ENCODE results near the gene SPP1. TPM values are rescaled to one million over a fixed set of nuclear protein-coding genes. Genes with fewer than 3 reads are reported as not detected.

SPP1 gene
- total and polyA plus RNA-seq, 9 of the 15 experiments (the other 6 are each of a cell fraction or from before 2014, with no cell fraction given), result 0.10 to 0.64 TPM; not detected in 7

- no peaks in the 10 kb centered on the region for H3K36me3 ChIP-seq (ENCODE audit: control insufficient read depth, insufficient read depth, low read length)
- H2AFZ ChIP-seq (ENCODE audit: low read depth, low read length), result no peak overlapping the region
- H3K9me1 ChIP-seq (ENCODE audit: control insufficient read depth, insufficient read depth, low read length), result no peaks in the 10 kb centered on the region
- no peak overlapping the region for H3K9ac ChIP-seq (ENCODE audit: insufficient read depth in 1 of 2, low read depth in 2 of 2, low read length in 2 of 2)
- ATAC-seq, result no peak
- no peaks in the 10 kb centered on the region for H3K9me3 ChIP-seq (replicated peaks; ENCODE audit: control insufficient read depth, insufficient read depth, low read depth, low read length)
- H4K20me1 ChIP-seq (replicated peaks; ENCODE audit: control insufficient read depth, insufficient read depth, low read length), result peaks cover 3% of the 10 kb centered on the region; the same call in 1 of the 2 replicates
- peaks cover 9 to 17% of the 10 kb centered on the region in 2 experiments; a peak in 4 of 5 replicates for H3K27me3 ChIP-seq (ENCODE audit: control insufficient read depth in 2 of 2, insufficient read depth in 2 of 2, low read length in 2 of 2)
- H3K4me2 ChIP-seq (ENCODE audit: insufficient read depth, low read length), result no peak overlapping the region
- in situ Hi-C loops (cut with MboI) (no loop called here), intact Hi-C loops (cut with micrococcal nuclease) (no loop called here)
- no TSS peak for BruUV-seq (replicated peaks)
- ChIA-PET POLR2A (no interaction called here), CTCF (ENCODE audit: low intra/inter-chr PET ratio) (no interaction called here)
- no peaks in the 10 kb centered on the region for H3K79me2 ChIP-seq (ENCODE audit: control insufficient read depth, insufficient read depth, low read length)
- no peak overlapping the region for H3K4me3 ChIP-seq
- H3K4me1 ChIP-seq (replicated peaks in 1 of 2; ENCODE audit: control insufficient read depth in 2 of 2, insufficient read depth in 2 of 2, low read length in 2 of 2), result peaks cover 0 to 13% of the 10 kb centered on the region in 2 experiments; a peak in 3 of 5 replicates
- DNase-seq (ENCODE audit: extremely low read depth in 1 of 4, low spot score in 3 of 4), result no peak
- H3K27ac ChIP-seq (ENCODE audit: extremely low read depth, low read depth, low read length), result no peak overlapping the region
- TF ChIP-seq KAT7 (CRISPR knock-in tag; IDR thresholded peaks at IDR 0.05; ENCODE audit: borderline replicate concordance) (no peak), RBM17 (IDR thresholded peaks at IDR 0.05; ENCODE audit: borderline replicate concordance, low read depth, low read length) (no peak), DLX4 (CRISPR knock-in tag; IDR thresholded peaks at IDR 0.05) (no peak), NUFIP1 (IDR thresholded peaks at IDR 0.05; ENCODE audit: partially characterized antibody) (no peak)
- no peak for FAIRE-seq
- 2% methylated on average over 3 of the region's 3 CpGs for WGBS (ENCODE audit: insufficient coverage, low coverage, missing lambda C conversion rate)
These were observed 27.7 kb downstream of the SPP1 start for GRCh38 chr4:88003261-88003660.

- Histone ChIP-seq H3K4me3 (no peak overlapping the region), H3K36me3 (ENCODE audit: control insufficient read depth, insufficient read depth, low read length) (no peaks in the 10 kb centered on the region), H3K4me1 (replicated peaks in 1 of 2; ENCODE audit: control insufficient read depth in 2 of 2, insufficient read depth in 2 of 2, low read length in 2 of 2) (peaks cover 4 to 15% of the 10 kb centered on the region in 2 experiments; a peak in 3 of 5 replicates), H3K79me2 (ENCODE audit: control insufficient read depth, insufficient read depth, low read length) (no peaks in the 10 kb centered on the region), H3K4me2 (ENCODE audit: insufficient read depth, low read length) (no peak overlapping the region), H3K9me3 (replicated peaks; ENCODE audit: control insufficient read depth, insufficient read depth, low read depth, low read length) (no peaks in the 10 kb centered on the region), H3K27ac (ENCODE audit: extremely low read depth, low read depth, low read length) (no peak overlapping the region), H3K9me1 (ENCODE audit: control insufficient read depth, insufficient read depth, low read length) (no peaks in the 10 kb centered on the region), H3K9ac (ENCODE audit: insufficient read depth in 1 of 2, low read depth in 2 of 2, low read length in 2 of 2) (no peak overlapping the region), H2AFZ (ENCODE audit: low read depth, low read length) (no peak overlapping the region), H4K20me1 (replicated peaks; ENCODE audit: control insufficient read depth, insufficient read depth, low read length) (peaks cover 7% of the 10 kb centered on the region; the same call in 1 of the 2 replicates), H3K27me3 (ENCODE audit: control insufficient read depth in 2 of 2, insufficient read depth in 2 of 2, low read length in 2 of 2) (peaks cover 14 to 20% of the 10 kb centered on the region in 2 experiments; a peak in 4 of 5 replicates)
- intact Hi-C loops (cut with micrococcal nuclease), result no loop called here
- DNase-seq (ENCODE audit: extremely low read depth in 1 of 4, low spot score in 3 of 4) (no peak), FAIRE-seq (no peak), ATAC-seq (no peak)
- 0% methylated on average over 2 of the region's 2 CpGs for WGBS (ENCODE audit: insufficient coverage, low coverage, missing lambda C conversion rate)
- ChIA-PET POLR2A (no interaction called here), CTCF (ENCODE audit: low intra/inter-chr PET ratio) (no interaction called here)
- in situ Hi-C loops (cut with MboI), result no loop called here
- TF ChIP-seq NR3C1 (CRISPR knock-in tag; IDR thresholded peaks at IDR 0.05) (no peak), RB1 (IDR thresholded peaks at IDR 0.05; ENCODE audit: low read depth) (no peak), NR2F6 (CRISPR knock-in tag; IDR thresholded peaks at IDR 0.05) (no peak), ZNF384 (IDR thresholded peaks at IDR 0.05; ENCODE audit: low read depth, low read length) (no peak), POLR2G (IDR thresholded peaks at IDR 0.05; ENCODE audit: low read depth, low read length) (no peak), BRD4 (IDR thresholded peaks at IDR 0.05) (no peak), SIN3A (IDR thresholded peaks at IDR 0.05; ENCODE audit: borderline replicate concordance in 2 of 2, control insufficient read depth in 1 of 2, low read depth in 2 of 2, low read length in 2 of 2) (no peak), ATF6 (CRISPR knock-in tag; IDR thresholded peaks at IDR 0.05) (no peak)
- BruUV-seq (replicated peaks), result no TSS peak
These were observed 29.6 kb downstream of the SPP1 start for GRCh38 chr4:88005076-88005475.

Data from K562 (cell line).